Mesothelial cell of epicardium (in vitro differentiated cells): ENCODE results near the gene ZCCHC8. TPM values are rescaled to one million over a fixed set of nuclear protein-coding genes. Genes with fewer than 3 reads are reported as not detected.
"Not testable (repeated sequence)": the region's sequence is repeated elsewhere in the genome, so short reads cannot be mapped to it uniquely, and the experiment has no call there.

Source experiments
- DNase-seq, 2 experiments: peaks; one replicate each; pipeline ENCODE4 v3.0.0; 2021; ENCODE audit warnings: low spot score in 2 of 2; ENCODE audit not compliant: unreplicated experiment in 2 of 2
- H3K27ac Mint-ChIP-seq: 2 replicates; pipeline ENCODE4 v1.8.0; 2021; ENCODE audit warnings: mixed read lengths
- H3K27me3 Mint-ChIP-seq: 2 replicates; pipeline ENCODE4 v1.8.0; 2021; ENCODE audit warnings: low read depth, mixed read lengths
- H3K36me3 Mint-ChIP-seq: 2 replicates; pipeline ENCODE4 v1.8.0; 2021; ENCODE audit warnings: mixed read lengths
- H3K4me1 Mint-ChIP-seq: 2 replicates; pipeline ENCODE4 v1.8.0; 2021; ENCODE audit warnings: mixed read lengths
- H3K4me3 Mint-ChIP-seq: 2 replicates; pipeline ENCODE4 v1.8.0; 2021; ENCODE audit warnings: mild to moderate bottlenecking, moderate library complexity, mixed read lengths
- H3K9me3 Mint-ChIP-seq: 2 replicates; pipeline ENCODE4 v1.8.0; 2021; ENCODE audit warnings: mixed read lengths
- total RNA-seq: library from RNA; stranded (reverse); gene quantifications from 3 replicates; pipeline ENCODE4 v1.2.1, GENCODE V29; 2021
- TF ChIP-seq, protein P1 (sequence below): fragments of 200-600 bp; sonication (generic); IDR thresholded peaks from one replicate; pipeline ENCODE4 v1.5.0; 2021; ENCODE audit warnings: antibody characterized with exemption; ENCODE audit not compliant: unreplicated experiment

The ZCCHC8 gene
- total RNA-seq, 1 donor from 2014 or later: 28.6 TPM

- Mint-ChIP-seq H3K36me3 (peaks cover 34% of the 10 kb centered on the region), H3K27ac (peak overlapping the region; percentile 37), H3K4me1 (peaks cover 8% of the 10 kb centered on the region), H3K9me3 (no peaks in the 10 kb centered on the region), H3K27me3 (no peaks in the 10 kb centered on the region), H3K4me3 (no peak overlapping the region)
- TF ChIP-seq, protein P1, sequence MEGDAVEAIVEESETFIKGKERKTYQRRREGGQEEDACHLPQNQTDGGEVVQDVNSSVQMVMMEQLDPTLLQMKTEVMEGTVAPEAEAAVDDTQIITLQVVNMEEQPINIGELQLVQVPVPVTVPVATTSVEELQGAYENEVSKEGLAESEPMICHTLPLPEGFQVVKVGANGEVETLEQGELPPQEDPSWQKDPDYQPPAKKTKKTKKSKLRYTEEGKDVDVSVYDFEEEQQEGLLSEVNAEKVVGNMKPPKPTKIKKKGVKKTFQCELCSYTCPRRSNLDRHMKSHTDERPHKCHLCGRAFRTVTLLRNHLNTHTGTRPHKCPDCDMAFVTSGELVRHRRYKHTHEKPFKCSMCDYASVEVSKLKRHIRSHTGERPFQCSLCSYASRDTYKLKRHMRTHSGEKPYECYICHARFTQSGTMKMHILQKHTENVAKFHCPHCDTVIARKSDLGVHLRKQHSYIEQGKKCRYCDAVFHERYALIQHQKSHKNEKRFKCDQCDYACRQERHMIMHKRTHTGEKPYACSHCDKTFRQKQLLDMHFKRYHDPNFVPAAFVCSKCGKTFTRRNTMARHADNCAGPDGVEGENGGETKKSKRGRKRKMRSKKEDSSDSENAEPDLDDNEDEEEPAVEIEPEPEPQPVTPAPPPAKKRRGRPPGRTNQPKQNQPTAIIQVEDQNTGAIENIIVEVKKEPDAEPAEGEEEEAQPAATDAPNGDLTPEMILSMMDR: no peak
- peak in 1 of 2 experiments; percentile 31 for DNase-seq
Measured at GRCh38 chr12:122473543-122474323, 27.0 kb downstream of the ZCCHC8 start.

DNA sequence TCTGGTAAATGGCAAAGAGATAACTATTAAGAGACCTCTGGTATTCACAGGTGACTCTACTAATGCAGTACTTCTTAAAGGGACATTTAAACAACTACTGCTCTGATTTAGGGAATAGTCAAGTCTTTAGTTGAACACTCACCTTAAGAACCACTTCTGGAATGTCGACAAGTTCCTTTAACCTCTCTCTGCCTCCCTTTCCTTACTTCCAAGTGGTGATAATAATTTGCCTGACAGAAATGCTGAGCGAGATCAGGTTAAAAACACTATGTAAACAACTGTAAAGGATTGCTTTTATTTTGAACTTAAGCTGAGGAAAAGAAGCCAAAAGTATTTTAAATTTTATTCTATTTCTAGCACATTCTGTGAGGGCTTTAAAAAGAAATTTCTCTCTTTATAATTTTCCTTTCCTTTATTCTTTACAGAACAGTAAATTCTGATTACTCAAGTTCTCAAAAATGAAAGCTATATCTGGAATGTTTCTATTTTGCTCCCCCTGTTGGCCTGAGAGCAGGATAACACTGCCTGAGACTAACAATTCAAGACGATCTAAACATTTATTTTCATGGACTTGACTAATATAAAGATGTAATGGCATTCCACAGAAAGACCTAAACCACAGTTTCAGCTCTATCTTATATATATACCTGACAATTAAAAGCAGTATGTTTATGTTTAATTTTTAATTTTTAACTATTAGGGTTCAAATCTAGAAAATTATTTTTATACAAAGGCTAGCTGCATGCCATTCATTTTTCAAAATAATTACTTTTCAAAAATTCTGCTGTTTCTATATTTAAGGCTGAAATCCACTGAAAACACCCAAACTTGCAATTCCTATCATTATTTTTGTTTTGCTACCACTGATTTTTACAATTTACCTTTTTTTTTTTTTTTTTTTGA lies 29.2 kb downstream of the ZCCHC8 start:
- Mint-ChIP-seq H3K36me3 (peaks cover 22% of the 10 kb centered on the region), H3K4me3 (peak overlapping the region; percentile 43), H3K9me3 (no peaks in the 10 kb centered on the region), H3K4me1 (peaks cover 12% of the 10 kb centered on the region), H3K27ac (peak overlapping the region; percentile 98), H3K27me3 (no peaks in the 10 kb centered on the region)
- DNase-seq: no peak
- TF ChIP-seq, protein P1: peak; percentile 73

- Mint-ChIP-seq H3K36me3 (peaks cover 14% of the 10 kb centered on the region), H3K4me1 (peaks cover 12% of the 10 kb centered on the region), H3K27ac (peak overlapping the region; percentile 98)
- not testable (repeated sequence) for DNase-seq, H3K27me3 Mint-ChIP-seq, H3K4me3 Mint-ChIP-seq, H3K9me3 Mint-ChIP-seq
Measured at GRCh38 chr12:122470576-122470975, 30.2 kb downstream of the ZCCHC8 start.

DNA sequence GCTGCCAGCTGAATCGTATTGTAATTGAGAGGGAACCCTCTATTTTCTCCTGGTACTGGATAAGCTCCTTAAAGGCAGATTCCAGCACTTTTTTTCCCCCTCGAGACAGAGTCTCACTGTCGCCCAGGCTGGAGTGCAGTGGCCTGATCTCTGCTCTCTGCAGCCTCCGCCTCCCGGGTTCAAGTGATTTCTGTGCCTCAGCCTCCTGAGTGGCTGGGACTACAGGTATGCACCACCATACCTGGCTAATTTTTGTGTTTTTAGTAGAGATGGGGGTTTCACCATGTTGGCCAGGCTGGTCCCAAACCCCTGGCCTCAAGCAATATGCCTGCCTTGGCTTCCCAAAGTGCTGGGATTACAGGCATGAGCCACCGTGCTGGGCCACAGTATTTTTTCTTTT lies 30.9 kb downstream of the ZCCHC8 start:
- DNase-seq, H3K27ac Mint-ChIP-seq, H3K4me3 Mint-ChIP-seq, H3K9me3 Mint-ChIP-seq, H3K36me3 Mint-ChIP-seq, H3K27me3 Mint-ChIP-seq: not testable (repeated sequence)
- peaks cover 12% of the 10 kb centered on the region for H3K4me1 Mint-ChIP-seq

GRCh38 chr12:122467983-122468382 lies 32.7 kb downstream of the ZCCHC8 start:
- Mint-ChIP-seq H3K27ac (no peak overlapping the region), H3K9me3 (no peaks in the 10 kb centered on the region), H3K27me3 (no peaks in the 10 kb centered on the region), H3K4me1 (peaks cover 17% of the 10 kb centered on the region), H3K36me3 (no peaks in the 10 kb centered on the region), H3K4me3 (no peak overlapping the region)
- no peak for DNase-seq
- TF ChIP-seq, protein P1: no peak

- H3K9me3 Mint-ChIP-seq, DNase-seq, H3K4me1 Mint-ChIP-seq, H3K4me3 Mint-ChIP-seq, H3K27me3 Mint-ChIP-seq, H3K36me3 Mint-ChIP-seq: not testable (repeated sequence)
- H3K27ac Mint-ChIP-seq: peak overlapping the region; percentile 83
Measured at GRCh38 chr12:122464317-122465042, 36.3 kb downstream of the ZCCHC8 start.
